ENCODE results near the gene PIGK.

The PIGK gene

DNA sequence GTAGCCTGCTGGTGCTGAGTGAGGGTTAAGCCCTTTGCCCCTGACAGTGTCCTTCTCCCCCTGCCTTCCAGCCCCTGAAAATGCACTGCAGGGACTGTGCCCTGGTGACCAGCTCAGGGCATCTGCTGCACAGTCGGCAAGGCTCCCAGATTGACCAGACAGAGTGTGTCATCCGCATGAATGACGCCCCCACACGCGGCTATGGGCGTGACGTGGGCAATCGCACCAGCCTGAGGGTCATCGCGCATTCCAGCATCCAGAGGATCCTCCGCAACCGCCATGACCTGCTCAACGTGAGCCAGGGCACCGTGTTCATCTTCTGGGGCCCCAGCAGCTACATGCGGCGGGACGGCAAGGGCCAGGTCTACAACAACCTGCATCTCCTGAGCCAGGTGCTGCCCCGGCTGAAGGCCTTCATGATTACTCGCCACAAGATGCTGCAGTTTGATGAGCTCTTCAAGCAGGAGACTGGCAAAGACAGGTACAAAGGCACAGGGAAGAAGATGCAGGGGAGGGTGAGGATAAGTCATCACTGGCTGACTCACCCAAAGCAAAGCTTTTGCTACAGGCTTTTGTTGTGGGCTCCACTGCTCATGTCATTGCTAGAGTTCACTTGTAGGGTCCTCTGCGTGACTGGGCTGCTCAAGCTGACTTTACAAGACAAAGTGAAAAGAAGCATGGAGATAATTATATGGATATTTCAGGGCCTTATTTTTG, 174.9 kb downstream of the PIGK start:
- DNase-seq = no peak
- no peak overlapping the region for H3K9ac ChIP-seq (ENCODE audit: low read length)
- H3K23ac ChIP-seq (ENCODE audit: low read length) = no peak overlapping the region
- H4K5ac ChIP-seq (ENCODE audit: low read length) = no peak overlapping the region
- no peak overlapping the region for H3K4me2 ChIP-seq (ENCODE audit: low read length)
- no peaks in the 10 kb centered on the region for H3K4me1 ChIP-seq (ENCODE audit: control insufficient read depth, low read depth, low read length)
- no peaks in the 10 kb centered on the region for H3K79me1 ChIP-seq (ENCODE audit: low read length)
- H2BK5ac ChIP-seq (ENCODE audit: low read length) = no peak overlapping the region
- no CpG with 5 or more reads among the region's 20 CpGs for WGBS (ENCODE audit: extremely low coverage, insufficient coverage, low lambda C conversion rate)
- H3K36me3 ChIP-seq (ENCODE audit: control insufficient read depth, insufficient read depth, low read length) = no peaks in the 10 kb centered on the region
- H2BK120ac ChIP-seq (ENCODE audit: low read depth, low read length) = no peak overlapping the region
- no peaks in the 10 kb centered on the region for H3K27me3 ChIP-seq (ENCODE audit: insufficient read depth, low read length, poor library complexity)
- H4K8ac ChIP-seq (ENCODE audit: low read depth, low read length) = no peak overlapping the region
- H3K56ac ChIP-seq (ENCODE audit: low read length) = no peak overlapping the region
- H3K27ac ChIP-seq (ENCODE audit: low read depth, low read length) = no peak overlapping the region
- no peak overlapping the region for H3K4me3 ChIP-seq (ENCODE audit: low read length)
- no peak overlapping the region for H2BK15ac ChIP-seq (replicated peaks; ENCODE audit: low read depth)
- no peak overlapping the region for H3K18ac ChIP-seq (ENCODE audit: low read length)
- H2AK5ac ChIP-seq (ENCODE audit: low read length) = no peak overlapping the region
- H3K4ac ChIP-seq (ENCODE audit: low read depth, low read length) = no peak overlapping the region
- no peaks in the 10 kb centered on the region for H3K79me2 ChIP-seq (ENCODE audit: control insufficient read depth, insufficient read depth, low read length)

DNA sequence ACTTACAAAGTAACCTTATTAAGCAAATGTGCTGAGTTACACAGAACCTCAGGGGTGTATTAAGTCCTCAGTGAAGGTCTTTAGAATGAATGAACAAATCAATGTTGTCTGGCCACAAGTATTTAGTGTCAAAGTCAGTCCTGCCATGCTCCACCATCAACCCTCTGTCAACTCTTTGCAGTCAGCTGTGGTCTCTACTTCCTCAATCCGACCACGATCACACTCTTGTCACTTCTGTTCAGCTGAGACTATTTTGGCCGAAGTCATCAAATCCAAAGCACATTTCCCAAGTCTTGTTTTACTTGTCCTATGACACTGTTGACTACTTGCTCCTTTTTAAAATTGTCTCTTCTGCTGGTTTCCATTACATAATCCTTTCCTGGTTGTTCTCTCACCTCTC, 178.4 kb downstream of the PIGK start:
- Histone ChIP-seq H2BK5ac (ENCODE audit: low read length) (no peak overlapping the region), H3K4me1 (ENCODE audit: control insufficient read depth, low read depth, low read length) (no peaks in the 10 kb centered on the region), H3K79me2 (ENCODE audit: control insufficient read depth, insufficient read depth, low read length) (no peaks in the 10 kb centered on the region), H3K4me2 (ENCODE audit: low read length) (no peak overlapping the region), H3K4ac (ENCODE audit: low read depth, low read length) (no peak overlapping the region), H3K36me3 (ENCODE audit: control insufficient read depth, insufficient read depth, low read length) (no peaks in the 10 kb centered on the region), H3K27ac (ENCODE audit: low read depth, low read length) (no peak overlapping the region), H3K18ac (ENCODE audit: low read length) (no peak overlapping the region), H2BK120ac (ENCODE audit: low read depth, low read length) (no peak overlapping the region), H2BK15ac (replicated peaks; ENCODE audit: low read depth) (no peak overlapping the region), H4K8ac (ENCODE audit: low read depth, low read length) (no peak overlapping the region), H3K79me1 (ENCODE audit: low read length) (no peaks in the 10 kb centered on the region), H4K5ac (ENCODE audit: low read length) (no peak overlapping the region), H3K4me3 (ENCODE audit: low read length) (no peak overlapping the region), H3K23ac (ENCODE audit: low read length) (no peak overlapping the region), H3K9ac (ENCODE audit: low read length) (no peak overlapping the region), H3K27me3 (ENCODE audit: insufficient read depth, low read length, poor library complexity) (no peaks in the 10 kb centered on the region), H2AK5ac (ENCODE audit: low read length) (no peak overlapping the region), H3K56ac (ENCODE audit: low read length) (no peak overlapping the region)
- WGBS (ENCODE audit: extremely low coverage, insufficient coverage, low lambda C conversion rate) = no CpG with 5 or more reads among the region's 3 CpGs
- DNase-seq = no peak

- H3K36me3 ChIP-seq (ENCODE audit: control insufficient read depth, insufficient read depth, low read length) = no peaks in the 10 kb centered on the region
- no peak overlapping the region for H3K23ac ChIP-seq (ENCODE audit: low read length)
- H3K27me3 ChIP-seq (ENCODE audit: insufficient read depth, low read length, poor library complexity) = no peaks in the 10 kb centered on the region
- no peak overlapping the region for H3K27ac ChIP-seq (ENCODE audit: low read depth, low read length)
- H4K8ac ChIP-seq (ENCODE audit: low read depth, low read length) = no peak overlapping the region
- H4K5ac ChIP-seq (ENCODE audit: low read length) = no peak overlapping the region
- H3K4me1 ChIP-seq (ENCODE audit: control insufficient read depth, low read depth, low read length) = no peaks in the 10 kb centered on the region
- no peak overlapping the region for H2BK5ac ChIP-seq (ENCODE audit: low read length)
- no peak overlapping the region for H3K18ac ChIP-seq (ENCODE audit: low read length)
- no peak overlapping the region for H2AK5ac ChIP-seq (ENCODE audit: low read length)
- H3K79me2 ChIP-seq (ENCODE audit: control insufficient read depth, insufficient read depth, low read length) = no peaks in the 10 kb centered on the region
- H2BK120ac ChIP-seq (ENCODE audit: low read depth, low read length) = no peak overlapping the region
- H2BK15ac ChIP-seq (replicated peaks; ENCODE audit: low read depth) = no peak overlapping the region
- no peaks in the 10 kb centered on the region for H3K79me1 ChIP-seq (ENCODE audit: low read length)
- no peak overlapping the region for H3K56ac ChIP-seq (ENCODE audit: low read length)
- H3K9ac ChIP-seq (ENCODE audit: low read length) = no peak overlapping the region
- no CpG with 5 or more reads among the region's 8 CpGs for WGBS (ENCODE audit: extremely low coverage, insufficient coverage, low lambda C conversion rate)
- H3K4ac ChIP-seq (ENCODE audit: low read depth, low read length) = no peak overlapping the region
- no peak overlapping the region for H3K4me3 ChIP-seq (ENCODE audit: low read length)
- no peak overlapping the region for H3K4me2 ChIP-seq (ENCODE audit: low read length)
- peak; percentile 60 for DNase-seq
Measured at GRCh38 chr1:77039739-77040138, 179.5 kb downstream of the PIGK start.

DNA sequence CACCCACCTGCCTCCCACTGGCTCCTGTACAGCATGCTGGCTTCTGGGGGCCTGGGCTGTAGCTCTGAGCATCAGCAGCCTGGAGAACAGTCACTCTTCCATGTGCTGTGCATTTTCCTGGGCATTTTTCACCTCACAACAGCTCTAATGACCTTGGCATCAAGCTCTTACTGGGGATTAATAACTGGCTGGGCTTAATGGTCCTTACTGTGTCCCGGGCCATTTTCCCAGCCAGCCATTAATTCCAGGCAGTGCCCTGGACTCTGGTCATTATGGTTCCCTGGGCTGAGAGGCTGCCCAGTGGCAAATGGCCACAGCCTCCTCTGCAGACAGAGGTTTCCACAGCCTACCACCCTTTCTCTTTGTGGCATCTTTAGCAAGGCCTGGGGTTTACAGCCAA, 180.1 kb downstream of the PIGK start:
- no peak for DNase-seq
- Histone ChIP-seq H3K4ac (ENCODE audit: low read depth, low read length) (no peak overlapping the region), H3K4me2 (ENCODE audit: low read length) (no peak overlapping the region), H3K23ac (ENCODE audit: low read length) (no peak overlapping the region), H3K9ac (ENCODE audit: low read length) (no peak overlapping the region), H3K79me2 (ENCODE audit: control insufficient read depth, insufficient read depth, low read length) (no peaks in the 10 kb centered on the region), H3K79me1 (ENCODE audit: low read length) (no peaks in the 10 kb centered on the region), H4K8ac (ENCODE audit: low read depth, low read length) (no peak overlapping the region), H3K4me3 (ENCODE audit: low read length) (no peak overlapping the region), H4K5ac (ENCODE audit: low read length) (no peak overlapping the region), H3K18ac (ENCODE audit: low read length) (no peak overlapping the region), H3K4me1 (ENCODE audit: control insufficient read depth, low read depth, low read length) (no peaks in the 10 kb centered on the region), H3K27ac (ENCODE audit: low read depth, low read length) (no peak overlapping the region), H3K27me3 (ENCODE audit: insufficient read depth, low read length, poor library complexity) (no peaks in the 10 kb centered on the region), H3K36me3 (ENCODE audit: control insufficient read depth, insufficient read depth, low read length) (no peaks in the 10 kb centered on the region), H2BK120ac (ENCODE audit: low read depth, low read length) (no peak overlapping the region), H2BK15ac (replicated peaks; ENCODE audit: low read depth) (no peak overlapping the region), H3K56ac (ENCODE audit: low read length) (no peak overlapping the region), H2BK5ac (ENCODE audit: low read length) (no peak overlapping the region), H2AK5ac (ENCODE audit: low read length) (no peak overlapping the region)
- WGBS (ENCODE audit: extremely low coverage, insufficient coverage, low lambda C conversion rate) = no CpG with 5 or more reads among the region's 1 CpG

Small RNA genes lying within 50 kb of the gene (small RNA-seq; reads per million reads assigned to genes)
- 1.3 reads per million for gene MIR7156 (ENCODE audit: insufficient read depth)
